SU-DHL-6 (cell line): Measurements from ENCODE around the gene PTGES3.

Experiments used
- CTCF ChIP-seq: fragments of 200-600 bp; sonication (generic); IDR thresholded peaks from one replicate; pipeline ENCODE4 v1.5.1; 2017; ENCODE audit warnings: antibody characterized with exemption, mild to moderate bottlenecking, low read length, moderate library complexity; ENCODE audit not compliant: insufficient read depth, poor library complexity, severe bottlenecking
- EZH2phosphoT487 ChIP-seq: fragments of 200-600 bp; sonication (generic), shearing (Covaris generic); conservative IDR thresholded peaks from 2 replicates; pipeline ENCODE4 v1.6.1; 2018; ENCODE audit warnings: mild to moderate bottlenecking, antibody characterized with exemption, low read length, moderate library complexity, mixed read lengths

DNA sequence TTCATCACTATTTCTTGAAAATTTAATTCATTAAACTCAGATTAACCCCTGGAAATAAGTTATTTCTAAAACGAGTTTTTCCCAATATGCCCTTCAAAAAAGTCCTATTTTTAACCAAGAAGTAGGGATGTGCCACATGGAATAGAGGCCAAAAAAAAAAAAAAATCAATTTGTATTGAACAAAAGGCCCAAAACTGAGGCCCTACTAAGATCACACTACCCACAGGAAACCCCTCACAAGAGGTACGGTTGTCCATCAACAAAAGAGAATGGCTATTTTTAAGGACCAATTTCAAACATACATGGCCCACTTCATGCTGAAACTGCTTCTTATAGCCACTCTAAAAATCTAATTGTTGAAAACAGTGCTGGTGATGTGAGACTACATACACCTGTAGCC is 50.5 kb downstream of the PTGES3 start:
- no peak for TF ChIP-seq CTCF
- no peak for TF ChIP-seq EZH2phosphoT487
